Right lung (tissue), 5 donors: Measurements from ENCODE around the gene BSPH1. TPM values are rescaled to one million over a fixed set of nuclear protein-coding genes. Genes with fewer than 3 reads are reported as not detected.
"Not testable (repeated sequence)": the region's sequence is repeated elsewhere in the genome, so short reads cannot be mapped to it uniquely, and the experiment has no call there.

Experiments used
- DNase-seq, 2 donors: peaks; one replicate each; pipeline ENCODE4 v3.0.0-alpha.2; 2013
- polyA plus RNA-seq, 5 donors: library from polyadenylated mRNA; unstranded; fragments of 120-200 nt; gene quantifications; one replicate each; pipeline versions ENCODE4 v1.2.1 to v1.2.3, GENCODE V29; 2013; ENCODE audit warnings: inconsistent platforms in 1 of 5, low replicate concordance in 1 of 5; ENCODE audit not compliant: insufficient read length in 5 of 5, insufficient read depth in 1 of 5

The BSPH1 gene
- polyA plus RNA-seq, 5 donors = not detected

GRCh38 chr19:47928581-47928980 lies 63.4 kb downstream of the BSPH1 start:
- not testable (repeated sequence) for DNase-seq

GRCh38 chr19:47920107-47920506 lies 71.9 kb downstream of the BSPH1 start:
- DNase-seq = not testable (repeated sequence)

Other genes with a start within 250 kb of the BSPH1 start
- 100 to 1,000 TPM; 393 to 541 (median 463) TPM for gene NOP53, start 246.6 kb downstream of the BSPH1 start, polyA plus RNA-seq
- gene SELENOW, start 213.5 kb downstream of the BSPH1 start, polyA plus RNA-seq = 100 to 1,000 TPM; 176 to 307 (median 209) TPM
- not detected for gene TPRX1, start 187.6 kb downstream of the BSPH1 start, polyA plus RNA-seq
- gene CRX, start 170.2 kb downstream of the BSPH1 start, polyA plus RNA-seq = under 1 TPM in 4 of 5 donors, not detected in 1; 0.04 to 0.16 (median 0.09) TPM
- gene TPRX2, start 132.9 kb downstream of the BSPH1 start, polyA plus RNA-seq = not detected
- under 1 TPM in 3 of 5 donors, not detected in 2; 0.10 to 0.35 (median 0.10) TPM for gene SULT2A1, start 105.9 kb downstream of the BSPH1 start, polyA plus RNA-seq
- gene ELSPBP1, start 2.5 kb upstream of the BSPH1 start, polyA plus RNA-seq = not detected
- not detected for gene CABP5, start 51.9 kb upstream of the BSPH1 start, polyA plus RNA-seq
- gene PLA2G4C, start 118.6 kb upstream of the BSPH1 start, polyA plus RNA-seq = 10 to 100 TPM in 1 of 5 donors, 1 to 10 TPM in 4; 5.0 to 11.6 (median 6.0) TPM
- 10 to 100 TPM; 56.9 to 71.4 (median 63.0) TPM for gene LIG1, start 178.2 kb upstream of the BSPH1 start, polyA plus RNA-seq
- 10 to 100 TPM in 3 of 5 donors, 1 to 10 TPM in 2; 7.7 to 11.5 (median 10.6) TPM for gene ZSWIM9, start 178.5 kb upstream of the BSPH1 start, polyA plus RNA-seq